Pancreas (tissue), 10 donors: ENCODE data around the gene ANKH. TPM values are rescaled to one million over a fixed set of nuclear protein-coding genes. Genes with fewer than 3 reads are reported as not detected.
"Not testable (repeated sequence)": the region's sequence is repeated elsewhere in the genome, so short reads cannot be mapped to it uniquely, and the experiment has no call there.

ENCODE experiments used
- ATAC-seq, 4 donors: fragments of 200-7000 bp; cut with Tn5 transposase; one replicate each; pipeline versions ENCODE4 v1.8.0 to v1.9.1; 2020; ENCODE audit warnings: mild to moderate bottlenecking in 4 of 4, moderate library complexity in 4 of 4
- DNase-seq, 6 donors: peaks; one replicate each; pipeline ENCODE4 v3.0.0-alpha.2; 2020
- FAIRE-seq: peaks from 2 replicates; lab custom pipeline; 2012; peaks lifted over from hg19 to GRCh38; lab: Jason Lieb, UNC
- H3K27ac ChIP-seq, 4 donors: fragments of 200-600 bp; sonication (generic); 1 replicate in 3 of 4; 2 replicates in 1 of 4; pipeline versions ENCODE4 v1.5.0 to v1.8.0; 2020
- H3K27me3 ChIP-seq, 4 donors: fragments of 200-600 bp; one replicate each; pipeline ENCODE4 v1.8.0; 2021
- H3K36me3 ChIP-seq, 3 donors: fragments of 200-600 bp; sonication (generic) in 1 of 3; one replicate each; pipeline versions ENCODE4 v1.5.0 to v1.8.0; 2020 to 2021
- H3K4me1 ChIP-seq, 3 donors: fragments of 200-600 bp; one replicate each; pipeline ENCODE4 v1.8.0; 2021
- H3K4me3 ChIP-seq, 4 donors: fragments of 200-600 bp; sonication (generic) in 2 of 4; one replicate each; pipeline versions ENCODE4 v1.5.0 to v1.8.0; 2020 to 2021
- H3K9me3 ChIP-seq, 4 donors: fragments of 200-600 bp; one replicate each; pipeline ENCODE4 v1.8.0; 2021
- WGBS, 2 donors: extraction: QIAGEN DNeasy Blood & Tissue Kit; methylation state at CpG; one replicate each; pipeline ENCODE4 v1.1.7; 2013; 5-methylcytosine and 5-hydroxymethylcytosine counted together
- intact Hi-C, 3 donors: fragments of 100-400 bp; cut with DNase I; formaldehyde crosslinking; loops; one replicate each; pipeline versions ENCODE4 v1.11.1 to v1.14.2; 2022
- polyA plus RNA-seq, 2 donors: library from polyadenylated mRNA; stranded (reverse); fragments of 200-250 nt; gene quantifications; one replicate each; pipeline ENCODE4 v1.2.3, GENCODE V29; 2013
- total RNA-seq, 6 donors: library from RNA; stranded (reverse); fragmentation: NEBNext Ultra II Directional in 4 of 6; extraction: Animal tissue kit (Norgen Biotek cat#: 25700) in 4 of 6; gene quantifications; one replicate each; pipeline versions ENCODE4 v1.2.1 to v1.2.4, GENCODE V29; 2021 to 2023
- TF ChIP-seq, protein P1 (sequence below), 4 donors: fragments of 200-600 bp; sonication (generic) in 3 of 4; IDR thresholded peaks; one replicate each; pipeline versions ENCODE4 v1.5.0 to v1.8.0; 2021; ENCODE audit warnings: antibody characterized with exemption in 4 of 4
- donor health status: healthy with polysubstance abuse.
- donor health status: DM: no; HTN: no; CAD: no; lungs with moderate emphysema.
- donor health status: DM: no; HTN: no; CAD: no.
- donor health status: control.
- donor health status: control.
- donor health status: Bipolar disorder and iron deficiency.
- donor health status: DM: yes; HTN: yes; CAD: no.
- donor health status: DM: no; HTN: no; CAD: no.
- donor health status: DM: no; HTN: no; CAD: no.
- donor health status: DM: yes; HTN: yes; CAD: no.

The ANKH gene
- total and polyA plus RNA-seq, 8 donors: 11.8 to 48.6 (median 37.7) TPM

DNA sequence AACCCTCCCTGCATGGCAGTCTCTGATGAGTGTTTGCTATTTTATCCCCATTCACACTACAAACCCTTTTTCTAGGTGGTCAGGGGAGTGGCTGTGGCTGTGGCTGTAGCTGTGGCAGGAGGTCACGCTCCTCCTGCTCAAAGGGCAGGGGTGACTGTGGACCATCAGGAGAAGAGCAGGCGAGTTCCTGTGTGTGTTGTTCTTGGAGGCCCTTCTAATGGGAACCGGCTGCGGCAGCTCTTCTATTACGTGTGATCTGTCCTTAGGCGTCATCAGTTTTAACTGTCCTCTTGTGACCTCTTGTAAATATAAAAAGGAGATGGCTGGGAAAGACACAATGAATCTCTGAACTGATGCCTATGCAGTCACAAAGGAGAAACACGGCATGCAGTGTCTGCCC lies 65.1 kb downstream of the ANKH start:
- no peak overlapping the region for H3K4me3 ChIP-seq
- ATAC-seq (peak in 3 of 4 donors; percentile 38 to 70 (median 59)), DNase-seq (no peak), FAIRE-seq (no peak)
- no peaks in the 10 kb centered on the region for H3K36me3 ChIP-seq
- TF ChIP-seq, protein P1, sequence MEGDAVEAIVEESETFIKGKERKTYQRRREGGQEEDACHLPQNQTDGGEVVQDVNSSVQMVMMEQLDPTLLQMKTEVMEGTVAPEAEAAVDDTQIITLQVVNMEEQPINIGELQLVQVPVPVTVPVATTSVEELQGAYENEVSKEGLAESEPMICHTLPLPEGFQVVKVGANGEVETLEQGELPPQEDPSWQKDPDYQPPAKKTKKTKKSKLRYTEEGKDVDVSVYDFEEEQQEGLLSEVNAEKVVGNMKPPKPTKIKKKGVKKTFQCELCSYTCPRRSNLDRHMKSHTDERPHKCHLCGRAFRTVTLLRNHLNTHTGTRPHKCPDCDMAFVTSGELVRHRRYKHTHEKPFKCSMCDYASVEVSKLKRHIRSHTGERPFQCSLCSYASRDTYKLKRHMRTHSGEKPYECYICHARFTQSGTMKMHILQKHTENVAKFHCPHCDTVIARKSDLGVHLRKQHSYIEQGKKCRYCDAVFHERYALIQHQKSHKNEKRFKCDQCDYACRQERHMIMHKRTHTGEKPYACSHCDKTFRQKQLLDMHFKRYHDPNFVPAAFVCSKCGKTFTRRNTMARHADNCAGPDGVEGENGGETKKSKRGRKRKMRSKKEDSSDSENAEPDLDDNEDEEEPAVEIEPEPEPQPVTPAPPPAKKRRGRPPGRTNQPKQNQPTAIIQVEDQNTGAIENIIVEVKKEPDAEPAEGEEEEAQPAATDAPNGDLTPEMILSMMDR (IDR thresholded peaks at IDR 0.05): no peak
- peaks cover 0 to 3% (median 3%) of the 10 kb centered on the region in 3 donors for H3K4me1 ChIP-seq
- H3K9me3 ChIP-seq: no peaks in the 10 kb centered on the region
- 73 to 82% methylated on average over 7 of the region's 7 CpGs for WGBS, 2 donors
- intact Hi-C loops: no loop called here
- H3K27me3 ChIP-seq: no peaks in the 10 kb centered on the region
- no peak overlapping the region for H3K27ac ChIP-seq

GRCh38 chr5:14802541-14802940 lies 69.0 kb downstream of the ANKH start:
- Histone ChIP-seq H3K27ac (no peak overlapping the region), H3K27me3 (no peaks in the 10 kb centered on the region), H3K4me3 (no peak overlapping the region), H3K4me1 (no peaks in the 10 kb centered on the region), H3K36me3 (no peaks in the 10 kb centered on the region), H3K9me3 (no peaks in the 10 kb centered on the region)
- FAIRE-seq: no peak
- TF ChIP-seq, protein P1 (IDR thresholded peaks at IDR 0.05): no peak
- no peak for DNase-seq
- 75 to 77% methylated on average over 3 of the region's 3 CpGs for WGBS, 2 donors
- intact Hi-C loops: no loop called here
- no peak for ATAC-seq

DNA sequence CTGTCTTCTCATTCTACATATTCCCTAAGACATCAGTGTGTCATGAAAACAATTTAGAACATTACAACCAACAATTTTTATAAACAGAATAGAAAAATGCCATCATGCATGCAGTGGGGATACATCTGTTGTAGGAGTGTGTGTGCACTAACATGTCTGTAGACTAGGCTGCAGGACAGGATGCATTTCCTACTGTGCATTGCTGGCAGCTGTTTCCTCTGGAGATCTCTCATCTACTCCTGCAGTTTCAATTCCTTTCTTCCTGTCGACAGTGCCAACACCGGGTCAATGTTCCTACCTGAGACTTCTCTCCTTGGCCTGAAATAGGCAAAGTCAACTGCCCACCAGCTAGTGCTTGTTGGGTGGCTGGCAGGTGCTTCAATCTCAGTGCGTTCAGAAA lies 69.8 kb downstream of the ANKH start:
- Histone ChIP-seq H3K36me3 (no peaks in the 10 kb centered on the region), H3K4me1 (no peaks in the 10 kb centered on the region), H3K9me3 (no peaks in the 10 kb centered on the region), H3K27ac (no peak overlapping the region), H3K4me3 (no peak overlapping the region), H3K27me3 (no peaks in the 10 kb centered on the region)
- TF ChIP-seq, protein P1 (IDR thresholded peaks at IDR 0.05): no peak
- WGBS, 2 donors: 82 to 91% methylated on average over 3 of the region's 3 CpGs
- FAIRE-seq (no peak), DNase-seq (no peak), ATAC-seq (no peak)
- intact Hi-C loops: no loop called here

GRCh38 chr5:14797385-14797784 lies 74.2 kb downstream of the ANKH start:
- DNase-seq, H3K27ac ChIP-seq, H3K36me3 ChIP-seq, H3K4me1 ChIP-seq, ATAC-seq, FAIRE-seq, H3K9me3 ChIP-seq, H3K4me3 ChIP-seq, H3K27me3 ChIP-seq, intact Hi-C loops: not testable (repeated sequence)
- 97 to 98% methylated on average over 4 of the region's 4 CpGs for WGBS, 2 donors

DNA sequence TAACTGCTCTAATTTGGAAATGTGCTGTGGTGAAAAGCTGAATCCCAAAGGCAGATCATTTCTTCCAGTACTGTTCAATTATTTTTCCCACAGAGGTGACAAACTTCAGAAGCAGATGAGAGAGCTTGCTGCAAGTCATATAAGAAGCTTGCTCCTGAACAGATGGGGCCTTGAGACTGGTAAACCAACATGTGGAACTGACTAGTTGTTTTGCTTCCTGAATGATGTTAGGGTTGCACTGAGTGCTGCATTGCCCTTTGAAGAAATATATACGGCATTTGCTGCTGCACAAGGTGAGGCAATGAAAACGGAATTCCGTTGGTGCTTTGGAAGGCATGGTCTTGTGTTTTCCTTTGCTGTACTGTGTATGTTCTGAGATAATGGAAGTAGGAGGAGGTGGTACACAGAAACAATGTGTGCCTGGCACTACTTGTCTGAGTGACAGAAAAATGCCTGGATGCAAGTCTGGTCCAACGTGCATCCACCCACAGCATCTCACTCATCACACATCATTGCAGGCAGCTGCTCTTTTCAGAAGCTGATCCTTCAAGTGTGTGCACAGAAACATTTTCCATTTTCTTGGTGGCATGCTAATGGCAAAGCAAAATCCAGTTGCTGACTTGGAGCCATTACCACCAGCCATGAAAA lies 76.9 kb downstream of the ANKH start:
- no peak overlapping the region for H3K27ac ChIP-seq
- H3K4me3 ChIP-seq: no peak overlapping the region
- no peaks in the 10 kb centered on the region for H3K36me3 ChIP-seq
- intact Hi-C loops: no loop called here
- DNase-seq: no peak
- no peaks in the 10 kb centered on the region for H3K27me3 ChIP-seq
- no peaks in the 10 kb centered on the region for H3K4me1 ChIP-seq
- FAIRE-seq: no peak
- TF ChIP-seq, protein P1 (IDR thresholded peaks at IDR 0.05): no peak
- no peak for ATAC-seq
- WGBS, 2 donors: 70 to 78% methylated on average over 4 of the region's 4 CpGs
- no peaks in the 10 kb centered on the region for H3K9me3 ChIP-seq
